PC-3 (cell line): ENCODE data around the gene ZRANB3.

Source experiments
- EZH2phosphoT487 ChIP-seq: fragments of 300-600 bp; sonication (generic); IDR thresholded peaks from 2 replicates; pipeline ENCODE4 v1.6.1; 2018; ENCODE audit warnings: mild to moderate bottlenecking, antibody characterized with exemption, low read length, borderline replicate concordance
- TF ChIP-seq, protein P1 (sequence below): fragments of 300-600 bp; sonication (generic); conservative IDR thresholded peaks from 2 replicates; pipeline ENCODE4 v1.5.1; 2017; ENCODE audit warnings: antibody characterized with exemption, low read depth, mild to moderate bottlenecking, low read length

DNA sequence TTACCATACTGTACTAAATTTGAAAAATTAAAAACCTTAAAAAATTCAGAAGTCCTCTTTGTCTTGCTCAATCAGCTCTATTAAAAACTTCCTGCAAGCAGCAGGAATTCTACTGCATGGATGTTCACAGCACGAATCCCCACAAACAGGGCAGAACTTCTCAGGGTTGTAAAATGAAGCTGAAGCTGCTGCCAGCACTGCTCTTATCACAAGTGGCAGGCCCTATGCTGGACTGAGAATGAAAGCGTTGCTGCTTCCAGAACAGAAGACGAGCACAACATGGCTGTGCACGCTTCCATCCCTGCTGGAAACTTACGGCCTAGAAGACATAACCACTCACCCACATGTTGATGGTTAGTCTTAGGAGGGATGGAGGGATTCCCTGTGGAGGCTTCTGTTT, 345.0 kb downstream of the ZRANB3 start:
- no peak for TF ChIP-seq EZH2phosphoT487
- TF ChIP-seq, protein P1, sequence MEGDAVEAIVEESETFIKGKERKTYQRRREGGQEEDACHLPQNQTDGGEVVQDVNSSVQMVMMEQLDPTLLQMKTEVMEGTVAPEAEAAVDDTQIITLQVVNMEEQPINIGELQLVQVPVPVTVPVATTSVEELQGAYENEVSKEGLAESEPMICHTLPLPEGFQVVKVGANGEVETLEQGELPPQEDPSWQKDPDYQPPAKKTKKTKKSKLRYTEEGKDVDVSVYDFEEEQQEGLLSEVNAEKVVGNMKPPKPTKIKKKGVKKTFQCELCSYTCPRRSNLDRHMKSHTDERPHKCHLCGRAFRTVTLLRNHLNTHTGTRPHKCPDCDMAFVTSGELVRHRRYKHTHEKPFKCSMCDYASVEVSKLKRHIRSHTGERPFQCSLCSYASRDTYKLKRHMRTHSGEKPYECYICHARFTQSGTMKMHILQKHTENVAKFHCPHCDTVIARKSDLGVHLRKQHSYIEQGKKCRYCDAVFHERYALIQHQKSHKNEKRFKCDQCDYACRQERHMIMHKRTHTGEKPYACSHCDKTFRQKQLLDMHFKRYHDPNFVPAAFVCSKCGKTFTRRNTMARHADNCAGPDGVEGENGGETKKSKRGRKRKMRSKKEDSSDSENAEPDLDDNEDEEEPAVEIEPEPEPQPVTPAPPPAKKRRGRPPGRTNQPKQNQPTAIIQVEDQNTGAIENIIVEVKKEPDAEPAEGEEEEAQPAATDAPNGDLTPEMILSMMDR: no peak
